ENCODE measurements around the gene WIPF3. TPM values are rescaled to one million over a fixed set of nuclear protein-coding genes. Genes with fewer than 3 reads are reported as not detected.

Gene WIPF3, protein sequence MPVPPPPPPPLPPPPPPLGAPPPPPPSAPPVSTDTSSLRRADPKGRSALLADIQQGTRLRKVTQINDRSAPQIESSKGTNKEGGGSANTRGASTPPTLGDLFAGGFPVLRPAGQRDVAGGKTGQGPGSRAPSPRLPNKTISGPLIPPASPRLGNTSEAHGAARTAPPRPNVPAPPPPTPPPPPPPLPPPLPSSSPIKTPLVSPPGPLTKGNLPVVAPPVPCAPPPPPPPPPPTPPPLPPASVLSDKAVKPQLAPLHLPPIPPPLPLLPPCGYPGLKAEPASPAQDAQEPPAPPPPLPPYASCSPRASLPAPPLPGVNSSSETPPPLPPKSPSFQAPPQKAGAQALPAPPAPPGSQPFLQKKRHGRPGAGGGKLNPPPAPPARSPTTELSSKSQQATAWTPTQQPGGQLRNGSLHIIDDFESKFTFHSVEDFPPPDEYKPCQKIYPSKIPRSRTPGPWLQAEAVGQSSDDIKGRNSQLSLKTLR
- polyA plus RNA-seq (2012; ENCODE audit: insufficient read depth, insufficient read length, low read depth), result not detected

DNA sequence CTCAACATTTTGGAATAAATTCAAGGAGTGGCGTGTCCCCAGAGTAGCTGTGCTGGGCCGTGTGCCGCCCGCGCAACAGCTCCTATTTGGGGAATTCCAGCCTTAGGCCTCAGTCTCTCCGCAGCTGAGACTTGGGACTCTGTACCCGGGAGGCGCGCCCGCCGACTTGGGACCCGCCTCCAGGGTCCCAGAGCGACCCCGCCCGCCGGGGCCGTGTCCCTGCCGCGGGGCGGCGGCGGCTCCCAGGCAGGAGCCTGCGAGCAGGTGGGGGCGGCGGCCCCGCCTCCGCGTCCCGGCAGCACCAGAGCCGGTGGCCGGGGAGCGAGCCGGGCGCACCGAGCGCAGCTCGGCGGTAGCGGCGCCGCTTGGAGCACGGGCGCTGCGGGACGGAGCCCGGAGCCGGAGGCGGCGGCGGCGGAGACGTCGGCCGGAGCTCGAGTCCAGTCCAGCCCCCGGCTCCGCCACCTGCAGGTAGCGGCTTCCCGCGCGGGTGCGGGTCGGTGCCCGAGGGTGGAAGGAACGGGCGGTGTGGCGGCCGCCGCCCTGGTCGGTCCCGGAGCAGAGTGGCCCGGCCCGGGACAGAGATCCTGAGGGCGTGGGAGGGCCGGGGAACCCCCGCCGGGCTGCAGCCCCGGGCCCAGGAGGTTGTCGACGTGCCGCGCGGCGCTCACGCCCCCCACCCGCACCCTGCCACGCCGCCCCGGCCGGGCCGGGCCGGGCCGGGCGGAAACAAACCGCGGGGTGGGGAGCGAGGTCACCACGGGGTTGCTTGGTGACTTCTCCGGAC is at the start of gene WIPF3:
WIPF3 (plus strand) TSS at position 301 of the 787 bp plus-strand sequence. CDS start 28,217 bp downstream, outside the sequence.
- no peak within 1 kb of the TSS for H3K4me3 ChIP-seq (ENCODE audit: low read depth, low read length)
- no peaks in the 10 kb centered on the region for H3K4me1 ChIP-seq
- no peaks in the 10 kb centered on the region for H3K9me3 ChIP-seq
- H3K36me3 ChIP-seq, result no peaks in the 10 kb centered on the region
- TF ChIP-seq, protein P1, sequence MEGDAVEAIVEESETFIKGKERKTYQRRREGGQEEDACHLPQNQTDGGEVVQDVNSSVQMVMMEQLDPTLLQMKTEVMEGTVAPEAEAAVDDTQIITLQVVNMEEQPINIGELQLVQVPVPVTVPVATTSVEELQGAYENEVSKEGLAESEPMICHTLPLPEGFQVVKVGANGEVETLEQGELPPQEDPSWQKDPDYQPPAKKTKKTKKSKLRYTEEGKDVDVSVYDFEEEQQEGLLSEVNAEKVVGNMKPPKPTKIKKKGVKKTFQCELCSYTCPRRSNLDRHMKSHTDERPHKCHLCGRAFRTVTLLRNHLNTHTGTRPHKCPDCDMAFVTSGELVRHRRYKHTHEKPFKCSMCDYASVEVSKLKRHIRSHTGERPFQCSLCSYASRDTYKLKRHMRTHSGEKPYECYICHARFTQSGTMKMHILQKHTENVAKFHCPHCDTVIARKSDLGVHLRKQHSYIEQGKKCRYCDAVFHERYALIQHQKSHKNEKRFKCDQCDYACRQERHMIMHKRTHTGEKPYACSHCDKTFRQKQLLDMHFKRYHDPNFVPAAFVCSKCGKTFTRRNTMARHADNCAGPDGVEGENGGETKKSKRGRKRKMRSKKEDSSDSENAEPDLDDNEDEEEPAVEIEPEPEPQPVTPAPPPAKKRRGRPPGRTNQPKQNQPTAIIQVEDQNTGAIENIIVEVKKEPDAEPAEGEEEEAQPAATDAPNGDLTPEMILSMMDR (IDR thresholded peaks at IDR 0.05; ENCODE audit: low read depth, low read length), result no peak
- H3K27me3 ChIP-seq, result peaks cover 80% of the 10 kb centered on the region
- DNase-seq, result peak; percentile 14

GRCh38 chr7:29763266-29763665 is 43.0 kb upstream of the WIPF3 start:
- H3K36me3 ChIP-seq, result no peaks in the 10 kb centered on the region
- TF ChIP-seq, protein P1 (IDR thresholded peaks at IDR 0.05; ENCODE audit: low read depth, low read length), result no peak

GRCh38 chr7:29764227-29764626 is 42.1 kb upstream of the WIPF3 start:
- peaks cover 4% of the 10 kb centered on the region; the same call in 1 of the 2 replicates for H3K27me3 ChIP-seq
- no peaks in the 10 kb centered on the region for H3K9me3 ChIP-seq
- no peak overlapping the region for H3K4me3 ChIP-seq (ENCODE audit: low read depth, low read length)
- H3K36me3 ChIP-seq, result no peaks in the 10 kb centered on the region
- TF ChIP-seq, protein P1 (IDR thresholded peaks at IDR 0.05; ENCODE audit: low read depth, low read length), result no peak
- DNase-seq, result no peak
- no peaks in the 10 kb centered on the region for H3K4me1 ChIP-seq

More at GRCh38 chr7:29763266-29763665, 43.0 kb upstream of the WIPF3 start:
- no peaks in the 10 kb centered on the region for H3K4me1 ChIP-seq
- no peaks in the 10 kb centered on the region for H3K9me3 ChIP-seq
- peaks cover 4% of the 10 kb centered on the region; the same call in 1 of the 2 replicates for H3K27me3 ChIP-seq
- no peak overlapping the region for H3K4me3 ChIP-seq (ENCODE audit: low read depth, low read length)
- no peak for DNase-seq

DNA sequence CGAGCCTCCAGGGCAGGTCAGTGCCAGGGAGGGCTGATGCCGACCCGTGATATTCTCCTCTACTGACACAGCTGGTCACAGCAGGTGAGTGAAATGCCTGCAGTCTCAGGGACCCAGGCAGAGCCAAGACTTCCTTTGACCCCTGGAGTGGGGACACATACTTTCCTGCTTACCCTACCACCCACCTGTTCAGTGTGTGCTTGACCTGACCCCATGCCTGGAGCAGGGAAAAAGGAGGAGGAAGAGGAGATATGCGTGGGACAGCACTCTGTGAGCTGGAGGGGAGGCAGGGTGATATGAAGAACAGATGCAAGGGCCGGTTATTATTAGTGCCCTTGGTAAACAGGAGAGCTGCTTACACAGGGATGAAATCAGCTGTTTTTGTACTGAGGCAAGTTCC is 40.8 kb upstream of the WIPF3 start:
- Histone ChIP-seq H3K4me1 (no peaks in the 10 kb centered on the region), H3K36me3 (no peaks in the 10 kb centered on the region), H3K4me3 (ENCODE audit: low read depth, low read length) (no peak overlapping the region), H3K9me3 (no peaks in the 10 kb centered on the region), H3K27me3 (peaks cover 4% of the 10 kb centered on the region; the same call in 1 of the 2 replicates)
- TF ChIP-seq, protein P1 (IDR thresholded peaks at IDR 0.05; ENCODE audit: low read depth, low read length), result no peak
- DNase-seq, result no peak

GRCh38 chr7:29770371-29770770 is 35.9 kb upstream of the WIPF3 start:
- Histone ChIP-seq H3K4me3 (ENCODE audit: low read depth, low read length) (no peak overlapping the region), H3K36me3 (no peaks in the 10 kb centered on the region), H3K27me3 (peaks cover 4% of the 10 kb centered on the region; the same call in 1 of the 2 replicates), H3K9me3 (no peaks in the 10 kb centered on the region), H3K4me1 (no peaks in the 10 kb centered on the region)
- DNase-seq, result no peak
- TF ChIP-seq, protein P1 (IDR thresholded peaks at IDR 0.05; ENCODE audit: low read depth, low read length), result no peak

Measured in BE2C (cell line).